Left lung (tissue), 10 donors: ENCODE data around the gene ARPP21. TPM values are rescaled to one million over a fixed set of nuclear protein-coding genes. Genes with fewer than 3 reads are reported as not detected.

Source experiments
- ATAC-seq: fragments of 200-7000 bp; cut with Tn5 transposase; one replicate; pipeline ENCODE4 v1.9.1; 2020; ENCODE audit warnings: moderate library complexity
- DNase-seq, 4 donors: peaks; one replicate each; pipeline ENCODE4 v3.0.0-alpha.2; 2013 to 2020
- H3K27ac ChIP-seq, 2 donors: fragments of 200-600 bp; sonication (generic) in 1 of 2; one replicate each; pipeline versions ENCODE4 v1.5.0 to v1.8.0; 2020 to 2021
- H3K27me3 ChIP-seq, 2 donors: fragments of 200-600 bp; sonication (generic) in 1 of 2; one replicate each; pipeline versions ENCODE4 v1.5.0 to v1.8.0; 2020 to 2021
- H3K36me3 ChIP-seq, 2 donors: fragments of 200-600 bp; sonication (generic) in 1 of 2; one replicate each; pipeline versions ENCODE4 v1.5.0 to v1.8.0; 2020 to 2021
- H3K4me1 ChIP-seq, 2 donors: fragments of 200-600 bp; one replicate each; pipeline ENCODE4 v1.8.0; 2021
- H3K4me3 ChIP-seq, 2 donors: fragments of 200-600 bp; sonication (generic) in 1 of 2; one replicate each; pipeline versions ENCODE4 v1.5.0 to v1.8.0; 2020 to 2021; ENCODE audit warnings: mild to moderate bottlenecking in 1 of 2
- H3K9me3 ChIP-seq, 2 donors: fragments of 200-600 bp; sonication (generic) in 1 of 2; one replicate each; pipeline versions ENCODE4 v1.5.0 to v1.8.0; 2020 to 2021
- intact Hi-C, 2 donors: fragments of 100-400 bp; cut with DNase I; formaldehyde crosslinking; loops; one replicate each; pipeline versions ENCODE4 v1.11.2 to v1.14.2; 2022
- polyA plus RNA-seq, 6 donors: library from polyadenylated mRNA; unstranded; fragments of 120-200 nt; gene quantifications; one replicate each; pipeline ENCODE4 v1.2.1, GENCODE V29; 2013; ENCODE audit not compliant: insufficient read length in 6 of 6
- total RNA-seq, 2 donors: library from RNA; stranded (reverse); fragmentation: NEBNext Ultra II Directional; extraction: Animal tissue kit (Norgen Biotek cat#: 25700); gene quantifications; one replicate each; pipeline ENCODE4 v1.2.1, GENCODE V29; 2021
- TF ChIP-seq, protein P1 (sequence below), 2 donors: fragments of 200-600 bp; sonication (generic) in 1 of 2; IDR thresholded peaks; one replicate each; pipeline versions ENCODE4 v1.5.0 to v1.8.0; 2021; ENCODE audit warnings: antibody characterized with exemption in 2 of 2
- donor health status: DM: no; HTN: yes; CAD: no.
- donor health status: DM: no; HTN: no; CAD: no.

The ARPP21 gene
- total and polyA plus RNA-seq, 8 donors, result 0.21 to 0.45 (median 0.27) TPM; not detected in 2

DNA sequence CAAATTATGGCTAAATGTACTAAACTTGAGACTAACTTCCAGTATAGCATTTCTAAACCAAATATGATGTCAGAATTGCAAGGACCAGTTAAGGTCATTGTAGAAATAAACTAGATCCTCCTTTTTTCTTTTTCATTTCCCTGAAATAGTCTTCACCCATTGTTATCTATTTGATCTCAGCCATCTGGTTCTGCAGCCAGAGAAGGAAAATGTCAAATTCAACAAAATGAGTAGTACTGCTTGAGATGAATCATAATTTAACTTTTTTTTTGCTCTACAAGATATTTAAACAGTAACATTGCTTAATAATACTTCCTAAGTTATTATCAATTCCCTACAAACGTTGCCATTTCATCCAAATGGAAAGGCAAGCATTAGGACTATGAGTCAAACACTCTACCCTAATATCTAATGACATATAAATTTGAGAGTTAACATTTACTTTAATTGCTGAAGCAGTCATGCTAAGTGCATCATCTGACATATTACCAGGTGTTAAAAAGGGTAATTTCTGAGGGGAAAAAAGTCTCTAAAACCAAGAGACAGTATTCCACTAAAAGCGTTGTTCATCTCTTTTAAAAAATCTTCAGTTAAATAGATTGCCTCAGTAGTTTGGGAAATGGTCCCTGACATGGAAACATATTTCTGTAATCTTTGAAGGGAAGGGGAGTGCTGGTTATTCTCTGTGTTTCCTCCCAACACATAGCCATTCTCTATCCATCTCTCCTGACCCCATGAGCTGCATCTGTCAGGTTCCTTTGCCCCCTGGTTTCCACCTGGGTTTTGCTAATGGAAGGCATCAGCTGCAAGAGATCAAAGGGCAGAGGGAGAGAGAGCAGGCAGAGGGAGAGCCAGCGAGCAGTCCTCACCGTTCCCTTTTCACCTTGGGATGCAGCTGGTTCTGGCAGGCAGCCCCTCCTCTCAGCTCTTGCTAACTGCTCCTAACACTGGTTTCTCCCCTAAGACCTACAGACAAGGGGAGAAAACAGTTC lies 138.5 kb downstream of the ARPP21 start:
- DNase-seq (no peak), ATAC-seq (no peak)
- TF ChIP-seq, protein P1, sequence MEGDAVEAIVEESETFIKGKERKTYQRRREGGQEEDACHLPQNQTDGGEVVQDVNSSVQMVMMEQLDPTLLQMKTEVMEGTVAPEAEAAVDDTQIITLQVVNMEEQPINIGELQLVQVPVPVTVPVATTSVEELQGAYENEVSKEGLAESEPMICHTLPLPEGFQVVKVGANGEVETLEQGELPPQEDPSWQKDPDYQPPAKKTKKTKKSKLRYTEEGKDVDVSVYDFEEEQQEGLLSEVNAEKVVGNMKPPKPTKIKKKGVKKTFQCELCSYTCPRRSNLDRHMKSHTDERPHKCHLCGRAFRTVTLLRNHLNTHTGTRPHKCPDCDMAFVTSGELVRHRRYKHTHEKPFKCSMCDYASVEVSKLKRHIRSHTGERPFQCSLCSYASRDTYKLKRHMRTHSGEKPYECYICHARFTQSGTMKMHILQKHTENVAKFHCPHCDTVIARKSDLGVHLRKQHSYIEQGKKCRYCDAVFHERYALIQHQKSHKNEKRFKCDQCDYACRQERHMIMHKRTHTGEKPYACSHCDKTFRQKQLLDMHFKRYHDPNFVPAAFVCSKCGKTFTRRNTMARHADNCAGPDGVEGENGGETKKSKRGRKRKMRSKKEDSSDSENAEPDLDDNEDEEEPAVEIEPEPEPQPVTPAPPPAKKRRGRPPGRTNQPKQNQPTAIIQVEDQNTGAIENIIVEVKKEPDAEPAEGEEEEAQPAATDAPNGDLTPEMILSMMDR (IDR thresholded peaks at IDR 0.05), result no peak
- no peaks in the 10 kb centered on the region for H3K27me3 ChIP-seq
- intact Hi-C loops, result no loop called here
- no peaks in the 10 kb centered on the region for H3K9me3 ChIP-seq
- no peaks in the 10 kb centered on the region for H3K4me1 ChIP-seq
- no peak overlapping the region for H3K4me3 ChIP-seq
- no peak overlapping the region for H3K27ac ChIP-seq
- H3K36me3 ChIP-seq, result no peaks in the 10 kb centered on the region

DNA sequence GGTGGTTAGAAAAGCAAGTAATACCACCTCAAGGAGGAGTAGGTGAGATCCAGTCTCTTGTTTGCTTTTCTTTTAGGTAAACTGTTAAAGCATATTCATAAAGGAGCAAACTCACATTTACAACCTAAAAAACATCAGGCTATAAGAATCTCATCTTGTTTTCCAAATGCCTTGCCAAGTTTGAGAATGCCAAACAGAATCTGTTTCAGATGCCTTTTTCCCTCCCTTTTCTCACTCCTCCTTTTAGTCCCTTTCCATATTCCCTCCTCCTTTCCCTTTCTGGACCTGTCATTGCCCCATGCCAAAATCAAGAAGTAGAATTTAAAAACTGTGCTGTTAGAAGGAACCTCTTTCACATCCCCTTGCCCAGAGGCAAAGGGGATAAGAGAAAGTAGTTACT lies 140.3 kb downstream of the ARPP21 start:
- ATAC-seq (no peak), DNase-seq (no peak)
- H3K4me1 ChIP-seq, result no peaks in the 10 kb centered on the region
- H3K36me3 ChIP-seq, result no peaks in the 10 kb centered on the region
- no peaks in the 10 kb centered on the region for H3K9me3 ChIP-seq
- TF ChIP-seq, protein P1 (IDR thresholded peaks at IDR 0.05), result no peak
- intact Hi-C loops, result no loop called here
- no peak overlapping the region for H3K27ac ChIP-seq
- H3K4me3 ChIP-seq, result no peak overlapping the region
- H3K27me3 ChIP-seq, result no peaks in the 10 kb centered on the region

DNA sequence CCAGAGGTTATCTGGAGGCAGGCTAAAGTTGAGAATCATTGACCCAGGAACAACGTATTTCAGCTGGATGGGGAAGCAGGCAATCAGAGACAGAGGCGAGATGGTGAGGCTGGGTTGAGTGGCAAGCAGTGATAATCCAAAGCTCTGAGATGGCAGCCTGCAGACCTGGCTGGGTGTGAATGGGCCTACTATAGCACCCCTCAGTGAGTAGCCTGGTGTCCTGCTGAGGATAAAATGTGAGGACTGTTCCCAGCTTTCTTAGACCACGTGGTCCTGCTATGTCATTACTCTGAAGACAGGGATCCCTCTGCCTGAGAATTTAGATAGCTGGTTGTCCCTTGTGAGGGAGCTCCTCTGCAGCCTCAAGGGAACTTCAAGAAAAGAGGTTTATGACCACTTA lies 141.5 kb downstream of the ARPP21 start:
- ATAC-seq (no peak), DNase-seq (no peak)
- intact Hi-C loops, result no loop called here
- TF ChIP-seq, protein P1 (IDR thresholded peaks at IDR 0.05), result no peak
- no peak overlapping the region for H3K4me3 ChIP-seq
- H3K9me3 ChIP-seq, result no peaks in the 10 kb centered on the region
- H3K4me1 ChIP-seq, result no peaks in the 10 kb centered on the region
- H3K27ac ChIP-seq, result no peak overlapping the region
- H3K27me3 ChIP-seq, result no peaks in the 10 kb centered on the region
- H3K36me3 ChIP-seq, result no peaks in the 10 kb centered on the region

GRCh38 chr3:35781558-35781957 lies 142.2 kb downstream of the ARPP21 start:
- Histone ChIP-seq H3K4me3 (no peak overlapping the region), H3K9me3 (no peaks in the 10 kb centered on the region), H3K27me3 (no peaks in the 10 kb centered on the region), H3K27ac (no peak overlapping the region), H3K36me3 (no peaks in the 10 kb centered on the region), H3K4me1 (no peaks in the 10 kb centered on the region)
- intact Hi-C loops, result no loop called here
- no peak for ATAC-seq
- DNase-seq, result no peak
- TF ChIP-seq, protein P1 (IDR thresholded peaks at IDR 0.05), result no peak

DNA sequence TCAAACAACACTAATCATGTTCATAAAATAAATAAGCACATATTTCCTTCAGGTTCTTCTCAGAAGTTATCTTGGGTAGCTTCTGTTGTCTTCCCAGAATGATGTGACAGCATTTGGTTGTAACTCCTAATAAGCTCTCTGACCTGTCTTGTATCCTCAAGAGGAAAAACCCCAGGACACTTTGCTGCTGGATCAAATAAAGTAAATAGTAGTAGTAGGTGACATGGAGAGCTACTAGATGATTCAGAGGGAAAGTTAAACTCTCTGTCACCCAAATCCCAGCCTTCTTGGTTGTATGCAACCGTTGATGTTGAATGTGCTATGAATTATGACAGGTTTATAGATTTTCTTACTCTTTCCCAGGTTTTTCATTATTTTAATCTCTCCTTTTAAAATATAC lies 143.0 kb downstream of the ARPP21 start:
- H3K27ac ChIP-seq, result no peak overlapping the region
- DNase-seq (no peak), ATAC-seq (no peak)
- H3K36me3 ChIP-seq, result no peaks in the 10 kb centered on the region
- H3K27me3 ChIP-seq, result no peaks in the 10 kb centered on the region
- TF ChIP-seq, protein P1 (IDR thresholded peaks at IDR 0.05), result no peak
- no peak overlapping the region for H3K4me3 ChIP-seq
- no peaks in the 10 kb centered on the region for H3K4me1 ChIP-seq
- intact Hi-C loops, result no loop called here
- no peaks in the 10 kb centered on the region for H3K9me3 ChIP-seq
